Ovary (tissue), 9 donors: ENCODE data around the gene IL31. TPM values are rescaled to one million over a fixed set of nuclear protein-coding genes. Genes with fewer than 3 reads are reported as not detected.
A peak's percentile ranks its signal among the peaks of the same experiment; 100 is the strongest.
"Not testable (repeated sequence)": the region's sequence is repeated elsewhere in the genome, so short reads cannot be mapped to it uniquely, and the experiment has no call there.

ENCODE experiments used
- DNase-seq, 5 donors: peaks; one replicate each; pipeline ENCODE4 v3.0.0-alpha.2; 2019 to 2020
- H3K27ac ChIP-seq, 2 donors: fragments of 200-600 bp; one replicate each; pipeline versions ENCODE4 v1.5.1 to v1.8.0; 2019 to 2022
- H3K27me3 ChIP-seq: fragments of 200-600 bp; one replicate; pipeline ENCODE4 v1.8.0; 2022
- H3K36me3 ChIP-seq: fragments of 200-600 bp; sonication (generic); one replicate; pipeline ENCODE4 v1.5.1; 2019
- H3K4me1 ChIP-seq: one replicate; pipeline ENCODE4 v1.8.1; 2013; ENCODE audit warnings: mild to moderate bottlenecking, moderate library complexity; ENCODE audit not compliant: insufficient read depth
- H3K4me3 ChIP-seq: fragments of 200-600 bp; sonication (generic); one replicate; pipeline ENCODE4 v1.5.1; 2017
- H3K9me3 ChIP-seq, 2 donors: fragments of 200-600 bp in 1 of 2; sonication (generic) in 1 of 2; one replicate each; pipeline versions ENCODE4 v1.5.1 to v1.8.1; 2013 to 2019; ENCODE audit warnings: mild to moderate bottlenecking in 1 of 2, moderate library complexity in 1 of 2
- CTCF ChIP-seq, 3 donors: fragments of 450-650 bp in 2 of 3; fragments of 200-600 bp in 1 of 3; IDR thresholded peaks; one replicate each; pipeline versions ENCODE4 v1.5.1 to v1.8.0; 2016 to 2022; ENCODE audit warnings: antibody characterized with exemption in 3 of 3, mild to moderate bottlenecking in 1 of 3
- EP300 ChIP-seq: sonication (generic); formaldehyde crosslinking; IDR thresholded peaks from one replicate; pipeline ENCODE4 v1.6.1; 2017; ENCODE audit warnings: antibody characterized with exemption
- POLR2A ChIP-seq: fragments of 450-650 bp; IDR thresholded peaks from one replicate; pipeline ENCODE4 v1.6.1; 2017; ENCODE audit warnings: antibody characterized with exemption, mild to moderate bottlenecking, moderate library complexity
- WGBS, 3 donors: extraction: QIAGEN DNeasy Blood & Tissue Kit in 1 of 3; methylation state at CpG; one replicate each; pipeline versions ENCODE4 v1.1.5 to v1.1.7; 2013 to 2017; 5-methylcytosine and 5-hydroxymethylcytosine counted together
- intact Hi-C, 4 donors: fragments of 100-400 bp; cut with DNase I; formaldehyde crosslinking; loops; one replicate each; pipeline versions ENCODE4 v1.11.0 to v1.15.1; 2022 to 2023
- polyA plus RNA-seq, 2 donors: library from polyadenylated mRNA; stranded (reverse); fragments of 200-250 nt in 1 of 2; fragments of 350-450 nt in 1 of 2; fragmentation: Illumina TruSeq in 1 of 2; extraction: RNeasy Lipid Tissue Mini Kit (QIAGEN cat#74804) in 1 of 2; gene quantifications; one replicate each; pipeline ENCODE4 v1.2.3, GENCODE V29; 2013 to 2014
- total RNA-seq, 7 donors: library from RNA; depleted of rRNA in 2 of 7; stranded (reverse); fragments of >200 nt in 2 of 7; fragmentation: NEBNext Ultra II Directional in 3 of 7; extraction: Animal tissue kit (Norgen Biotek cat#: 25700) in 3 of 7; gene quantifications; one replicate each; pipeline versions ENCODE4 v1.1.0 to v1.2.4, GENCODE V29; 2016 to 2023
- donor health status: DM: no; HTN: no; CAD: no; lungs with moderate emphysema.
- donor health status: DM: no; HTN: no; CAD: no.
- donor health status: Bipolar disorder and iron deficiency.
- donor health status: DM: yes; HTN: yes; CAD: no.
- donor health status: DM: no; HTN: no; CAD: no.
- donor health status: DM: yes; HTN: yes; CAD: no.

IL31 gene
- total and polyA plus RNA-seq, 9 donors = not detected

- H3K36me3 ChIP-seq = no peaks in the 10 kb centered on the region
- H3K27me3 ChIP-seq = no peaks in the 10 kb centered on the region
- WGBS, 3 donors = 62 to 72% (median 63%) methylated on average over 10 of the region's 10 CpGs
- TF ChIP-seq CTCF (IDR thresholded peaks at IDR 0.05) (no peak), POLR2A (no peak), EP300 (no peak)
- H3K27ac ChIP-seq = no peak overlapping the region
- H3K9me3 ChIP-seq = no peaks in the 10 kb centered on the region
- H3K4me3 ChIP-seq = peak overlapping the region; percentile 27
- no peaks in the 10 kb centered on the region for H3K4me1 ChIP-seq
- DNase-seq = no peak
- intact Hi-C loops = no loop called here
Observed at GRCh38 chr12:122183588-122183940, 9.5 kb upstream of the IL31 start.

- Histone ChIP-seq H3K27ac (no peak within 1 kb of the TSS), H3K36me3 (no peaks in the 10 kb centered on the region), H3K4me3 (peak within 1 kb of the TSS; percentile 27), H3K27me3 (no peaks in the 10 kb centered on the region), H3K4me1 (no peaks in the 10 kb centered on the region), H3K9me3 (no peaks in the 10 kb centered on the region)
- 2% methylated on average over 26 to 63 of the region's 63 CpGs for WGBS, 3 donors
- TF ChIP-seq POLR2A (no peak), CTCF (IDR thresholded peaks at IDR 0.05) (no peak), EP300 (no peak)
- peak in 3 of 5 donors; percentile 29 to 62 (median 60) for DNase-seq
- intact Hi-C loops = no loop called here
Observed at GRCh38 chr12:122182887-122183587, 9.0 kb upstream of the IL31 start, which contains the start of gene LRRC43. Gene LRRC43 (plus strand): TSS chr12:122183123. CDS start chr12:122183145, 22 bp downstream.

GRCh38 chr12:122176473-122176872 is 2.5 kb upstream of the IL31 start:
- 72 to 77% (median 72%) methylated on average over 4 of the region's 4 CpGs for WGBS, 3 donors
- DNase-seq, H3K27ac ChIP-seq, H3K27me3 ChIP-seq, intact Hi-C loops, H3K4me1 ChIP-seq, H3K4me3 ChIP-seq, H3K36me3 ChIP-seq, H3K9me3 ChIP-seq: not testable (repeated sequence)

GRCh38 chr12:122172262-122172939 is 1.6 kb downstream of the IL31 start:
- H3K36me3 ChIP-seq = no peaks in the 10 kb centered on the region
- intact Hi-C loops = no loop called here
- no peak overlapping the region for H3K27ac ChIP-seq
- no peaks in the 10 kb centered on the region for H3K9me3 ChIP-seq
- no peak for DNase-seq
- H3K4me3 ChIP-seq = no peak overlapping the region
- no peak for TF ChIP-seq POLR2A
- TF ChIP-seq EP300 = no peak
- no peak for TF ChIP-seq CTCF (IDR thresholded peaks at IDR 0.05)
- H3K4me1 ChIP-seq = no peaks in the 10 kb centered on the region
- no peaks in the 10 kb centered on the region for H3K27me3 ChIP-seq
- 43 to 65% (median 51%) methylated on average over 17 of the region's 17 CpGs for WGBS, 3 donors

GRCh38 chr12:122171399-122171798 is 2.6 kb downstream of the IL31 start:
- H3K4me1 ChIP-seq = no peaks in the 10 kb centered on the region
- no peak overlapping the region for H3K4me3 ChIP-seq
- WGBS, 3 donors = 84 to 91% (median 87%) methylated on average over 5 of the region's 5 CpGs
- no peaks in the 10 kb centered on the region for H3K36me3 ChIP-seq
- intact Hi-C loops = no loop called here
- H3K9me3 ChIP-seq = no peaks in the 10 kb centered on the region
- DNase-seq = no peak
- TF ChIP-seq EP300 = no peak
- no peak for TF ChIP-seq CTCF (IDR thresholded peaks at IDR 0.05)
- no peak for TF ChIP-seq POLR2A
- H3K27me3 ChIP-seq = no peaks in the 10 kb centered on the region
- H3K27ac ChIP-seq = no peak overlapping the region
